ENCODE measurements around the gene GSTA5.

The GSTA5 gene

GRCh38 chr6:52802806-52803205, 37.8 kb downstream of the GSTA5 start:
- TF ChIP-seq SIN3A (IDR thresholded peaks at IDR 0.05; ENCODE audit: borderline replicate concordance, insufficient read depth, low read length) = no peak
- no peak for TF ChIP-seq FOXP2 (optimal IDR thresholded peaks at IDR 0.05; ENCODE audit: borderline replicate concordance, extremely low read depth, extremely low read length, insufficient read depth)

- no peak for TF ChIP-seq FOXP2 (optimal IDR thresholded peaks at IDR 0.05; ENCODE audit: borderline replicate concordance, extremely low read depth, extremely low read length, insufficient read depth)
- TF ChIP-seq, protein P1, sequence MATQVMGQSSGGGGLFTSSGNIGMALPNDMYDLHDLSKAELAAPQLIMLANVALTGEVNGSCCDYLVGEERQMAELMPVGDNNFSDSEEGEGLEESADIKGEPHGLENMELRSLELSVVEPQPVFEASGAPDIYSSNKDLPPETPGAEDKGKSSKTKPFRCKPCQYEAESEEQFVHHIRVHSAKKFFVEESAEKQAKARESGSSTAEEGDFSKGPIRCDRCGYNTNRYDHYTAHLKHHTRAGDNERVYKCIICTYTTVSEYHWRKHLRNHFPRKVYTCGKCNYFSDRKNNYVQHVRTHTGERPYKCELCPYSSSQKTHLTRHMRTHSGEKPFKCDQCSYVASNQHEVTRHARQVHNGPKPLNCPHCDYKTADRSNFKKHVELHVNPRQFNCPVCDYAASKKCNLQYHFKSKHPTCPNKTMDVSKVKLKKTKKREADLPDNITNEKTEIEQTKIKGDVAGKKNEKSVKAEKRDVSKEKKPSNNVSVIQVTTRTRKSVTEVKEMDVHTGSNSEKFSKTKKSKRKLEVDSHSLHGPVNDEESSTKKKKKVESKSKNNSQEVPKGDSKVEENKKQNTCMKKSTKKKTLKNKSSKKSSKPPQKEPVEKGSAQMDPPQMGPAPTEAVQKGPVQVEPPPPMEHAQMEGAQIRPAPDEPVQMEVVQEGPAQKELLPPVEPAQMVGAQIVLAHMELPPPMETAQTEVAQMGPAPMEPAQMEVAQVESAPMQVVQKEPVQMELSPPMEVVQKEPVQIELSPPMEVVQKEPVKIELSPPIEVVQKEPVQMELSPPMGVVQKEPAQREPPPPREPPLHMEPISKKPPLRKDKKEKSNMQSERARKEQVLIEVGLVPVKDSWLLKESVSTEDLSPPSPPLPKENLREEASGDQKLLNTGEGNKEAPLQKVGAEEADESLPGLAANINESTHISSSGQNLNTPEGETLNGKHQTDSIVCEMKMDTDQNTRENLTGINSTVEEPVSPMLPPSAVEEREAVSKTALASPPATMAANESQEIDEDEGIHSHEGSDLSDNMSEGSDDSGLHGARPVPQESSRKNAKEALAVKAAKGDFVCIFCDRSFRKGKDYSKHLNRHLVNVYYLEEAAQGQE (IDR thresholded peaks at IDR 0.05; ENCODE audit: insufficient read depth in 1 of 2, low read depth in 2 of 2, low read length in 2 of 2) = no peak
- TF ChIP-seq POLR2AphosphoS5 (IDR thresholded peaks at IDR 0.05; ENCODE audit: low read depth, low read length) = no peak
- TF ChIP-seq SIN3A (IDR thresholded peaks at IDR 0.05; ENCODE audit: borderline replicate concordance, insufficient read depth, low read length) = no peak
- no peak for TF ChIP-seq TAF1 (IDR thresholded peaks at IDR 0.05; ENCODE audit: borderline replicate concordance, insufficient read depth, low read length)
Observed at GRCh38 chr6:52801188-52801841, 39.3 kb downstream of the GSTA5 start.

- TF ChIP-seq FOXP2 (optimal IDR thresholded peaks at IDR 0.05; ENCODE audit: borderline replicate concordance, extremely low read depth, extremely low read length, insufficient read depth) = no peak
- TF ChIP-seq POLR2AphosphoS5 (IDR thresholded peaks at IDR 0.05; ENCODE audit: low read depth, low read length) = no peak
- no peak for TF ChIP-seq TAF1 (IDR thresholded peaks at IDR 0.05; ENCODE audit: borderline replicate concordance, insufficient read depth, low read length)
- TF ChIP-seq SIN3A (IDR thresholded peaks at IDR 0.05; ENCODE audit: borderline replicate concordance, insufficient read depth, low read length) = no peak
- TF ChIP-seq, protein P1 (IDR thresholded peaks at IDR 0.05; ENCODE audit: insufficient read depth in 1 of 2, low read depth in 2 of 2, low read length in 2 of 2) = no peak
Observed at GRCh38 chr6:52790861-52791260, 49.8 kb downstream of the GSTA5 start.

GRCh38 chr6:52788478-52788877, 52.1 kb downstream of the GSTA5 start:
- TF ChIP-seq SIN3A (IDR thresholded peaks at IDR 0.05; ENCODE audit: borderline replicate concordance, insufficient read depth, low read length) (no peak), TAF1 (IDR thresholded peaks at IDR 0.05; ENCODE audit: borderline replicate concordance, insufficient read depth, low read length) (no peak), POLR2AphosphoS5 (IDR thresholded peaks at IDR 0.05; ENCODE audit: low read depth, low read length) (no peak), FOXP2 (optimal IDR thresholded peaks at IDR 0.05; ENCODE audit: borderline replicate concordance, extremely low read depth, extremely low read length, insufficient read depth) (no peak)
- TF ChIP-seq, protein P1 (IDR thresholded peaks at IDR 0.05; ENCODE audit: insufficient read depth in 1 of 2, low read depth in 2 of 2, low read length in 2 of 2) = no peak

DNA sequence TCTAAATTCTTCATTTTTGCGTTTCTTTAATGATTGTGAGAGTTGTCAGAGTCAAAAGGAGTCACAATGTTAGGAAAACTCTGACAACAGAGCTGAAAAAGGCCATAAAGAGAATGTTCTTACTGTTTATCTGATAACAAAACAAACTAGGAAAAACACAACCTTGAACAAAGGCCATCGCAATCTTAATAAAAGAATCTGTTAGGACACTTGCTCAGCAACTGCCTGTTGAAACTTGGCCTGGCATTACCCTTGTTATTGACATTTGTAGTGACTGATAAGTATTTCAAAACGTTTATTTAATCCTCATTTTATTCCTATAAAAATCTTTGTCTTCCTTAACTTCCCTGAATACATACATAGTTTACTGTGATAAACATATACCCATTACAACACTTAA, 52.7 kb downstream of the GSTA5 start:
- TF ChIP-seq POLR2AphosphoS5 (IDR thresholded peaks at IDR 0.05; ENCODE audit: low read depth, low read length) = no peak
- no peak for TF ChIP-seq FOXP2 (optimal IDR thresholded peaks at IDR 0.05; ENCODE audit: borderline replicate concordance, extremely low read depth, extremely low read length, insufficient read depth)
- no peak for TF ChIP-seq SIN3A (IDR thresholded peaks at IDR 0.05; ENCODE audit: borderline replicate concordance, insufficient read depth, low read length)
- TF ChIP-seq TAF1 (IDR thresholded peaks at IDR 0.05; ENCODE audit: borderline replicate concordance, insufficient read depth, low read length) = no peak
- TF ChIP-seq, protein P1 (IDR thresholded peaks at IDR 0.05; ENCODE audit: insufficient read depth in 1 of 2, low read depth in 2 of 2, low read length in 2 of 2) = no peak

Measured in PFSK-1 (cell line).